ENCODE results near the gene SEMA3B. TPM values are rescaled to one million over a fixed set of nuclear protein-coding genes. Genes with fewer than 3 reads are reported as not detected.

SEMA3B gene
- total RNA-seq, 4 donors from 2014 or later, result 0.70 to 8.2 (median 2.4) TPM

DNA sequence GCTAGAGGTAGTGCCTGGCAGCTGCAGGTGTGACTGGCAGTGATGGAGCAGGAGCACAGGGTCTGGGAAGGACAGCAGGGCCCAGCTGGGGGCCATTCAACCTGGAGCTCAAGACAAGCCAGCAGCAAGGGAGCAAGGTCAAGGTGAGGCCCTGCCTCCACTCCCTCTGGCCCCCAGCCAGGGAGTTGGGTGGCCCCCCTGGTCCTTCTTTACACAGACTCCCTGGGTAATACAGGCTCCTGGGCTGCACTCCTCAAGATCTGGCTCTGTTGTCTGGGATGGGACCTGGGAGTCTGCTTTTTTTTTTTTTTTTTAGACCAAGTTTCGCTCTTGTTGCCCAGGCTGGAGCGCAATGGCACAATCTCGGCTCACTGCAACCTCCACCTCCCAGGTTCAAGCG is 18.4 kb upstream of the SEMA3B start:
- H3K4me3 ChIP-seq, result no peak overlapping the region
- no peaks in the 10 kb centered on the region for H3K27me3 ChIP-seq
- WGBS, 2 donors, result 82 to 88% methylated on average over 4 of the region's 4 CpGs
- TF ChIP-seq POLR2A (IDR thresholded peaks at IDR 0.05), result no peak
- TF ChIP-seq, protein P1, sequence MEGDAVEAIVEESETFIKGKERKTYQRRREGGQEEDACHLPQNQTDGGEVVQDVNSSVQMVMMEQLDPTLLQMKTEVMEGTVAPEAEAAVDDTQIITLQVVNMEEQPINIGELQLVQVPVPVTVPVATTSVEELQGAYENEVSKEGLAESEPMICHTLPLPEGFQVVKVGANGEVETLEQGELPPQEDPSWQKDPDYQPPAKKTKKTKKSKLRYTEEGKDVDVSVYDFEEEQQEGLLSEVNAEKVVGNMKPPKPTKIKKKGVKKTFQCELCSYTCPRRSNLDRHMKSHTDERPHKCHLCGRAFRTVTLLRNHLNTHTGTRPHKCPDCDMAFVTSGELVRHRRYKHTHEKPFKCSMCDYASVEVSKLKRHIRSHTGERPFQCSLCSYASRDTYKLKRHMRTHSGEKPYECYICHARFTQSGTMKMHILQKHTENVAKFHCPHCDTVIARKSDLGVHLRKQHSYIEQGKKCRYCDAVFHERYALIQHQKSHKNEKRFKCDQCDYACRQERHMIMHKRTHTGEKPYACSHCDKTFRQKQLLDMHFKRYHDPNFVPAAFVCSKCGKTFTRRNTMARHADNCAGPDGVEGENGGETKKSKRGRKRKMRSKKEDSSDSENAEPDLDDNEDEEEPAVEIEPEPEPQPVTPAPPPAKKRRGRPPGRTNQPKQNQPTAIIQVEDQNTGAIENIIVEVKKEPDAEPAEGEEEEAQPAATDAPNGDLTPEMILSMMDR (IDR thresholded peaks at IDR 0.05), result no peak
- H3K9me3 ChIP-seq, result no peaks in the 10 kb centered on the region
- H3K36me3 ChIP-seq, result peaks cover 0 to 56% (median 14%) of the 10 kb centered on the region in 3 donors
- H3K4me1 ChIP-seq, result peaks cover 71 to 99% (median 77%) of the 10 kb centered on the region in 3 donors
- intact Hi-C loops (cut with DNase I), result no loop called here
- H3K27ac ChIP-seq, result peak overlapping the region; percentile 72 to 97 (median 92)
- DNase-seq, result no peak

DNA sequence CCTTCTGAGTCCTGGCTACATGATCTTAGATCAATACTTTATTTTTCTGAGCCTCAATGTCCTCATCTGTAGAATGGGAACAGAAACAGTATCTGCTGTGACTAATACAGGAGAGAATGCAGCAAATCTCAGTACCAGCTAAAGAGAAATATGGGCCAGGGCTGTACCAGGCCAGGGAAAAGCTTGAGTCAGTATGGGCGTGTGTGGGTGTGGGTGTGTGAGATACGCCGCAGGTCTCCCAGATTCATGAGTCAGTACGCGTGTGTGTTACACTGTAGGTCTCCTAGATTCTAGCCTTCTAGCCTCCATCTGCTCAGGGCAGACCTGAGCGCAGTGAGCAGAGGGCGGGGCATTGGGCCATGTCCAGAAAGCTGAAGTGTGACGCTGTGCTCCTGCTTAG is 17.7 kb upstream of the SEMA3B start:
- peaks cover 64 to 99% (median 71%) of the 10 kb centered on the region in 3 donors for H3K4me1 ChIP-seq
- H3K9me3 ChIP-seq, result no peaks in the 10 kb centered on the region
- DNase-seq, result no peak
- TF ChIP-seq POLR2A (IDR thresholded peaks at IDR 0.05), result no peak
- TF ChIP-seq, protein P1 (IDR thresholded peaks at IDR 0.05), result no peak
- peak overlapping the region; percentile 72 to 97 (median 83) for H3K27ac ChIP-seq
- intact Hi-C loops (cut with DNase I), result no loop called here
- H3K36me3 ChIP-seq, result peaks cover 0 to 63% (median 17%) of the 10 kb centered on the region in 3 donors
- H3K4me3 ChIP-seq, result no peak overlapping the region
- WGBS, 2 donors, result 30 to 38% methylated on average over 5 of the region's 8 CpGs
- no peaks in the 10 kb centered on the region for H3K27me3 ChIP-seq

DNA sequence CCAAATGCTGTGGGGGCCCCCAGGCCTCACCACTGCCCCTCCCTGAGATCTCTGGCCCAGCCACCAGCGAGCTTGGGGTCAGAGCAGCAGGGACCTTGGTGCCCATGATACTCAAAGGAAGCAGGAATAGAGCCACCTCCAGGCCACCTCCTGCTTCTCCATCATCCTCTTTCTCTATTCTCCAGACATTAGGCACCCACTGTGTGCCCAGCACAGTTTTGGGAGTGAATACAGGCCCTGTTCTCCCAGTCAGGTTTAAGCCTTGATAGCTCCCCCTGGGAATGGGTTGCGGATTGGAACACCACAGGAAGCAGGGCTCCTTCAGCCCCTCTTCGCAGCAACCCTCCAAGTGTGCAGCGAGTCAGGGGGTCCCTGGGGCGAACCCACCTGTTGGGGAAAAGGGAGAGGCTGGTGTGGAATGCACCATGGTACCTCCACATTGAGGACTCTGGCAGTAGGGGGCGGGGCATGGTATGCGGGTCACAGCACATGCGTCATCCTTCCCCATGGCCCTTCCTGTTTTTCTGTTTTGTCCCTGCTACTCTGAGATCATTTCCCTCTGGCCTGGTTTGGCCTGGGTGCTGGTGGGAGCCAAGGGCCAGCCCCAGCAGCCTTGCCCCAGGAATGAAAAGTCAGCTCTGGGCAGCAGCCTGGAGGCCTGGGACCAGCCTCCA is 14.2 kb upstream of the SEMA3B start:
- Histone ChIP-seq H3K9me3 (no peaks in the 10 kb centered on the region), H3K27ac (peak overlapping the region; percentile 81 to 97 (median 92)), H3K27me3 (no peaks in the 10 kb centered on the region), H3K4me3 (no peak overlapping the region), H3K4me1 (peaks cover 39 to 99% (median 48%) of the 10 kb centered on the region in 3 donors), H3K36me3 (peaks cover 11 to 90% (median 39%) of the 10 kb centered on the region in 3 donors)
- WGBS, 2 donors, result 40 to 80% methylated on average over 1 to 5 of the region's 8 CpGs
- DNase-seq, result no peak
- intact Hi-C loops (cut with DNase I), result no loop called here
- TF ChIP-seq, protein P1 (IDR thresholded peaks at IDR 0.05), result no peak
- peak in 1 of 4 donors; percentile 32 for TF ChIP-seq POLR2A (IDR thresholded peaks at IDR 0.05)

DNA sequence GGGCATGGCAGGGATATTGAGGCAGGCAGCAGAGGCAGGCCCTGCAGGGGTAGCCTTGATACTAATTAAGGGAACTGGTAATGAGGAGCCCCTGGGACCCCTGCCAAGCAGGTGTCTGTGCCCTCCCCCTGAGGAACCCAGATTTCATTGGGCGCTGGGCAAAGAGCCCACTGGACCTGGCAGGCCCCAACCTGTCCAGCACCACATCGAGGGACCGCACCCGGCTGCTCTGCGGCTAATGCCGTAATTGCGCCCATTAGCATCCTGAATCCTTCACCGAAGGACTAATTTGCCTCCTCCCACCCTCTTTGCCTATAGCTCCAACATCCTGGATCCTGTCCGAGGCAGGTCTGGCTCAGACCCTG is 13.7 kb upstream of the SEMA3B start:
- DNase-seq, result no peak
- 42 to 87% methylated on average over 3 to 9 of the region's 9 CpGs for WGBS, 2 donors
- intact Hi-C loops (cut with DNase I), result no loop called here
- Histone ChIP-seq H3K27ac (peak overlapping the region; percentile 81 to 97 (median 92)), H3K4me1 (peaks cover 39 to 99% (median 47%) of the 10 kb centered on the region in 3 donors), H3K36me3 (peaks cover 11 to 90% (median 39%) of the 10 kb centered on the region in 3 donors), H3K9me3 (no peaks in the 10 kb centered on the region), H3K27me3 (no peaks in the 10 kb centered on the region), H3K4me3 (no peak overlapping the region)
- TF ChIP-seq, protein P1 (IDR thresholded peaks at IDR 0.05), result no peak
- no peak for TF ChIP-seq POLR2A (IDR thresholded peaks at IDR 0.05)

DNA sequence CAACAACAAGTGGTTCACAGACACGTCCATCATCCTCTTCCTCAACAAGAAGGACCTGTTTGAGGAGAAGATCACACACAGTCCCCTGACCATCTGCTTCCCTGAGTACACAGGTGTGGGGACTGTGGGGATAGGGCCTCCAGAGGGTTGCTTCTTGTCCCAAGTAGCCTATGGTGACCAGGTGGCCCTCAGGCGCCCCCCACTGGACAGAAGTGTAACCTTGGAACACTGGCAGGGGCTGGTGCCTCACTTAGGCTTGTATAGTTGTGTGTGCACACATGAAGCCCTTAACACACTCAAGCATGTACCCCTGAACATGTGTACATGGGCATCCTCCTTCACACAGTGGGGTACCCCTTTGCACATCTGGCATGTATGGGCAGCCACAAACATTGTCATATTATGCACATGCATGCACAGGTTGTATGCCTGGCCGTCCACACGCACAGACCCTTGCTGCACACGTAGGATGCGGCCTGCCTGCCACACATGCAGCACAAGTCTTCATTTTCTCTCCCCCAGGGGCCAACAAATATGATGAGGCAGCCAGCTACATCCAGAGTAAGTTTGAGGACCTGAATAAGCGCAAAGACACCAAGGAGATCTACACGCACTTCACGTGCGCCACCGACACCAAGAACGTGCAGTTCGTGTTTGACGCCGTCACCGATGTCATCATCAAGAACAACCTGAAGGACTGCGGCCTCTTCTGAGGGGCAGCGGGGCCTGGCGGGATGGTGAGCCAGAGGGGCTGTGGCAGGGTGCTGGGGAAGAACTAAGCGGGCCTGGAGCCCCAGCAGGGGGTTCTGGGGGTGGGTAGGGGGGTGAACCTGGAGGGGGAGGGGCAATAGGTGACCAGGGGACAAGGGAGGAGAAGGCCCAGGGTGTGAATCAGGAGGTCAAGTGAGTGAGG is 11.7 kb upstream of the SEMA3B start:
- TF ChIP-seq, protein P1 (IDR thresholded peaks at IDR 0.05), result peak in 5 of 6 experiments; percentile 30 to 61 (median 39)
- TF ChIP-seq POLR2A (IDR thresholded peaks at IDR 0.05), result no peak
- H3K36me3 ChIP-seq, result peaks cover 11 to 70% (median 35%) of the 10 kb centered on the region in 3 donors
- peak overlapping the region; percentile 18 to 97 (median 78) for H3K27ac ChIP-seq
- no peaks in the 10 kb centered on the region for H3K27me3 ChIP-seq
- WGBS, 2 donors, result 93 to 94% methylated on average over 6 to 16 of the region's 20 CpGs
- DNase-seq, result no peak
- peaks cover 33 to 95% (median 50%) of the 10 kb centered on the region in 3 donors for H3K4me1 ChIP-seq
- no peaks in the 10 kb centered on the region for H3K9me3 ChIP-seq
- intact Hi-C loops (cut with DNase I), result no loop called here
- H3K4me3 ChIP-seq, result no peak overlapping the region
